BE2C (cell line): Measurements from ENCODE around the gene NRL.

Source experiments
- DNase-seq: peaks from one replicate; pipeline ENCODE4 v3.0.0-alpha.2; 2020
- H3K27me3 ChIP-seq: fragments of 250-450 bp; sonication (Bioruptor Pico); 2 replicates; pipeline ENCODE4 v1.5.1; 2020; ENCODE audit warnings: mild to moderate bottlenecking
- H3K36me3 ChIP-seq: fragments of 250-450 bp; sonication (Bioruptor Pico); 2 replicates; pipeline ENCODE4 v1.5.1; 2020; ENCODE audit warnings: mild to moderate bottlenecking
- H3K4me1 ChIP-seq: fragments of 250-450 bp; sonication (Bioruptor Pico); 2 replicates; pipeline ENCODE4 v1.5.1; 2020
- H3K4me3 ChIP-seq: 2 replicates; pipeline ENCODE4 v1.5.1; 2011; ENCODE audit warnings: low read depth, low read length
- H3K9me3 ChIP-seq: fragments of 250-450 bp; sonication (Bioruptor Pico); 2 replicates; pipeline ENCODE4 v1.5.1; 2020
- TF ChIP-seq, protein P1 (sequence below): IDR thresholded peaks from 2 replicates; pipeline ENCODE4 v1.5.1; 2012; ENCODE audit warnings: mild to moderate bottlenecking, low read depth, low read length

The NRL gene

DNA sequence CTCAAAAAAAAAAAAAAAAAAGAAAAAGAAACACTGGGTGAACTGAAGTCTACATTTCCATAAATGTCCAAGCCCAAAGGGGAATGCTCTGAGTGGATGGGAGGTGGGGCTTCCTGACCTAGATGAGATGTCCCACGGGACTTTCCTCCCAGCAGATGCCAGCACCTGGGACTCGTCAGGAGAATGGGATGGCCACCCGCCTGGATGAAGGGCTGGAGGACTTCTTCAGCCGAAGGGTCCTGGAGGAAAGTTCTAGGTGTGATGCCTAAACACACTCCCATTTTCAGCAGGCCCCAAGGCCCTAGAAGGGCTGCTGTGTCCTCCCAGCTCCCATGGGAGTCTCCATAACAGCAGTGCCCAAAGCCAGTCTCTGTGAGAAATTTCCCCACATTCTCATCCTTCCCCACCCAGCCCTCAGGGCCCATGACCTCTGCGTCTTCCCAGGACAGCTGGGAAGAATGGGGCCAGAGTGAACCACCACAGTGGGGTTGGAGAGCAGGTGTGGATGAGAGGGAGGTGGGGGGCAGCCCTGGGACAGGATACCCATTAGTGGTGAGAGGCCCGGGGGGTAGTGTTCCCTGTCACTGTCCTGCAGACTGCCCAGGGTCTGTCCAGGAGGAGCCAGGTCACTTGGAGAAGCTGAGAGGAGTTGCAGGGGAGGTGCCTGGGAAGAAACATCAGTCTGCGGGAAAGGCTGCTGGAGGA lies 50.5 kb downstream of the NRL start:
- TF ChIP-seq, protein P1, sequence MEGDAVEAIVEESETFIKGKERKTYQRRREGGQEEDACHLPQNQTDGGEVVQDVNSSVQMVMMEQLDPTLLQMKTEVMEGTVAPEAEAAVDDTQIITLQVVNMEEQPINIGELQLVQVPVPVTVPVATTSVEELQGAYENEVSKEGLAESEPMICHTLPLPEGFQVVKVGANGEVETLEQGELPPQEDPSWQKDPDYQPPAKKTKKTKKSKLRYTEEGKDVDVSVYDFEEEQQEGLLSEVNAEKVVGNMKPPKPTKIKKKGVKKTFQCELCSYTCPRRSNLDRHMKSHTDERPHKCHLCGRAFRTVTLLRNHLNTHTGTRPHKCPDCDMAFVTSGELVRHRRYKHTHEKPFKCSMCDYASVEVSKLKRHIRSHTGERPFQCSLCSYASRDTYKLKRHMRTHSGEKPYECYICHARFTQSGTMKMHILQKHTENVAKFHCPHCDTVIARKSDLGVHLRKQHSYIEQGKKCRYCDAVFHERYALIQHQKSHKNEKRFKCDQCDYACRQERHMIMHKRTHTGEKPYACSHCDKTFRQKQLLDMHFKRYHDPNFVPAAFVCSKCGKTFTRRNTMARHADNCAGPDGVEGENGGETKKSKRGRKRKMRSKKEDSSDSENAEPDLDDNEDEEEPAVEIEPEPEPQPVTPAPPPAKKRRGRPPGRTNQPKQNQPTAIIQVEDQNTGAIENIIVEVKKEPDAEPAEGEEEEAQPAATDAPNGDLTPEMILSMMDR = no peak
- Histone ChIP-seq H3K27me3 (no peaks in the 10 kb centered on the region), H3K36me3 (no peaks in the 10 kb centered on the region), H3K9me3 (no peaks in the 10 kb centered on the region), H3K4me3 (no peak overlapping the region), H3K4me1 (no peaks in the 10 kb centered on the region)
- DNase-seq = no peak

- TF ChIP-seq, protein P1 = no peak
- Histone ChIP-seq H3K36me3 (no peaks in the 10 kb centered on the region), H3K27me3 (no peaks in the 10 kb centered on the region), H3K9me3 (no peaks in the 10 kb centered on the region), H3K4me3 (no peak overlapping the region), H3K4me1 (no peaks in the 10 kb centered on the region; the same call in 1 of the 2 replicates)
- DNase-seq = no peak
Observed at GRCh38 chr14:24063263-24063836, 51.4 kb downstream of the NRL start.

DNA sequence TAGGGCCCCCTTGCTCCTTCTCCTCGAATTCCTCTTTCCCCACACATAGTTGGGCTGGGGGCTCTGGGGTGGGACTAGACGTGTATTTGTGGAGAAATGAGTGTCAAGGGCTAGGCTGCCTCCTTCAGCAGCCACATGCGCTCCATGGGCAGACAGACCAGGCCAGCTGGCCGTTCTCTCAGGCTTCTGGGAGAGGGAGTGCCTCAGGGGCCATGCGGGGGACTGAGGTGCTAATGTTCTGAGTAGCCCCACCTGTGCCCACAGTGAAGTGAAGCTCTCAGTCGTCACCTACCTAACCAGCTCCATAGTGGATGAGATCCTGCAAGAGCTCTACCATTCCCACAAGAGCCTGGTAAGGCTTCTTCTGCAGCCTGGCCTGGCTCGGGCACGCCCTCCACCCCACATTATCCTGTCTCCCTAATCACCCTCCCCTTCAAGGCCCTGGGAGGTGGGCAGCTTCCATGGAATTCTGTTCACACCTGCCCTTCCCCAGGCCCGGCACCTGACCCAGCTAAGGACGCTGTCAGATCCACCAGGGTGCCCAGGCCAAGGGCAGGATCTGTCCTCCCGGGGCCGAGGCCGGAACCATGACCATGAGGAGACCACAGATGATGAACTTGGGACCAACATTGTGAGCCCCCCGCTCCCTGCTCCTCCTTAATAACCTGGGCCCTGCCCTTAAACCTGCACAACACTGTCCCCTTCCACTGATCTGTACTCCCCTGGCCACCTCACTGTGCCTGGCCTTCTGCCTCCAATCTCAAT lies 52.4 kb downstream of the NRL start:
- no peaks in the 10 kb centered on the region for H3K27me3 ChIP-seq
- H3K36me3 ChIP-seq = no peaks in the 10 kb centered on the region
- no peak for DNase-seq
- TF ChIP-seq, protein P1 = no peak
- no peaks in the 10 kb centered on the region for H3K9me3 ChIP-seq
- H3K4me3 ChIP-seq = no peak overlapping the region
- H3K4me1 ChIP-seq = no peaks in the 10 kb centered on the region; the same call in 1 of the 2 replicates

DNA sequence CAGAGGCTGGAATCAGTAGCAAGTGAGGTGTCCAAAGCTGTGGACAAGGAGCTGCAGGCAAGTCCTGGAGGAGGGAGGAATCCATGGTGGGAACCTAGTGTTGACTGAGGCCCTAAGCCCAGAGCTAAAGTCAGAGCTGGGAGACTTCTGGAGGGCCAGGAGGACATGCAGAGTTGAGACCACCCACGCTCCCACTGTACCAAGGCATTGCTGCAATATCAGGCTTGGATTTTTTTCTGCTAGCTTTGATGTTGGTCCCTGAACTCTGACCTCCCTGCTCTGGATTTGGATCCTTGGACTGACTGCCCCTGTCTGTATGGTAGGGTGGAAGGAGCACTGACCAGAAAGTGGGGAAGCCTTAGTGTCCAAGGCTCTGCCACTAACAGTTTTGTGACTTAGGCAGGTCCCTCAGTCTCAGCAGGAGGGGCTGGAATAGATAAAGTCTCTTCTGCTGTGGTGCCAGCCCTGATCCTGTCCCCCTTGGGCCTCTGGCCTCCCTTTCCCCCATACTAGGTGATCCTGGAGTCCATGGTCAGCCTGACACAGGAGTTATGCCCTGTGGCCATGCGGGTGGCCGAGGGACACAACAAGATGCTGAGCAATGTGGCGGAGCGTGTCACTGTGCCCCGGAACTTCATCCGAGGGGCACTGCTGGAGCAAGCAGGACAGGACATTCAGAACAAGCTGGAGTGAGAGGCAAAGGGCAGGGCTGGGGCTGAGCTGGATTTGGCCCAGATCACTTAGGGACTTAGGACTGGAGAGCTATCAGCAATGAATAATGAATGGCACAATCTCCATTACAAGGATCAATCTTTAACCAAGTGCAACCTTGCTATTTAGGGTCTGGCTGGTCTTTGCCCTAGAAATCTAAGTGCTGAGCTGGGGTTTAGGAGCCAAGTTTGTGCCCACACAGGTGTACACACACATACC lies 53.5 kb downstream of the NRL start:
- DNase-seq = no peak
- Histone ChIP-seq H3K36me3 (no peaks in the 10 kb centered on the region), H3K9me3 (no peaks in the 10 kb centered on the region), H3K27me3 (no peaks in the 10 kb centered on the region), H3K4me1 (no peaks in the 10 kb centered on the region; the same call in 1 of the 2 replicates), H3K4me3 (no peak overlapping the region)
- TF ChIP-seq, protein P1 = no peak

DNA sequence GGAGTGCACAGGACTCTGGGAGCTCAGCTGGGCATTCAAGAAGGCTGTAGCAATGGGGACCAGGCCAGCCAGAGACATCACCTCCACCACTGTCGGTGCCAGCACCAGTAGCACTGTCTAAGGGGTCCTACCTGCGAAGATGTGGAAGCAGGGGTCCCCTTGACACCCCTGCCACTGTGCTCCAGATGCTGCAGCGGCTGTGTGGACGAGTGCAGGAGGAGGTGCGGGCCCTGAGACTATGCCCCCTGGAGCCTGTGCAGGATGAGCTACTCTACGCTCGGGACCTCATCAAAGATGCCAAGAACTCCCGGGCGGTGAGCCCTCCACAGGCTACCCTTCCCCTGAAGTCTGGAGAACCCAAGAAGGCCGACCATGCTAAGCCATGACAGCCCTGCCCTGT lies 54.3 kb downstream of the NRL start:
- H3K36me3 ChIP-seq = no peaks in the 10 kb centered on the region
- H3K27me3 ChIP-seq = no peaks in the 10 kb centered on the region
- no peak for DNase-seq
- no peaks in the 10 kb centered on the region for H3K9me3 ChIP-seq
- H3K4me3 ChIP-seq = no peak overlapping the region
- no peaks in the 10 kb centered on the region; the same call in 1 of the 2 replicates for H3K4me1 ChIP-seq
- TF ChIP-seq, protein P1 = no peak
